ENCODE data around the gene MEIS3. TPM values are rescaled to one million over a fixed set of nuclear protein-coding genes. Genes with fewer than 3 reads are reported as not detected.
"Not testable (repeated sequence)": the region's sequence is repeated elsewhere in the genome, so short reads cannot be mapped to it uniquely, and the experiment has no call there.

The MEIS3 gene
- total RNA-seq, 1 experiment from 2014 or later, result 52.2 TPM

GRCh38 chr19:47416643-47416985, 2.7 kb downstream of the MEIS3 start:
- no peak for DNase-seq (ENCODE audit: low spot score)

- no peak for DNase-seq (ENCODE audit: low spot score)
Measured at GRCh38 chr19:47415953-47416642, 3.2 kb downstream of the MEIS3 start.

- no peak for DNase-seq (ENCODE audit: low spot score)
Measured at GRCh38 chr19:47414469-47414868, 4.9 kb downstream of the MEIS3 start.

GRCh38 chr19:47413941-47414340, 5.4 kb downstream of the MEIS3 start:
- DNase-seq (ENCODE audit: low spot score), result no peak

- not testable (repeated sequence) for DNase-seq (ENCODE audit: low spot score)
Measured at GRCh38 chr19:47411696-47412095, 7.6 kb downstream of the MEIS3 start.

- no peak for DNase-seq (ENCODE audit: low spot score)
Measured at GRCh38 chr19:47411101-47411500, 8.2 kb downstream of the MEIS3 start.

- DNase-seq (ENCODE audit: low spot score), result no peak
Measured at GRCh38 chr19:47408156-47408938, 11.0 kb downstream of the MEIS3 start.

- DNase-seq (ENCODE audit: low spot score), result no peak
Measured at GRCh38 chr19:47407417-47407774, 11.9 kb downstream of the MEIS3 start.

- DNase-seq (ENCODE audit: low spot score), result no peak
Measured at GRCh38 chr19:47406711-47407416, 12.5 kb downstream of the MEIS3 start.

GRCh38 chr19:47405854-47406417, 13.4 kb downstream of the MEIS3 start:
- no peak for DNase-seq (ENCODE audit: low spot score)

- DNase-seq (ENCODE audit: low spot score), result no peak
Measured at GRCh38 chr19:47405197-47405550, 14.2 kb downstream of the MEIS3 start.

GRCh38 chr19:47404334-47405196, 14.8 kb downstream of the MEIS3 start:
- DNase-seq (ENCODE audit: low spot score), result no peak

- no peak for DNase-seq (ENCODE audit: low spot score)
Measured at GRCh38 chr19:47402504-47402903, 16.8 kb downstream of the MEIS3 start.

GRCh38 chr19:47398707-47399597, 20.4 kb downstream of the MEIS3 start:
- no peak for DNase-seq (ENCODE audit: low spot score)

- DNase-seq (ENCODE audit: low spot score), result peak; percentile 52
Measured at GRCh38 chr19:47391510-47392223, 27.7 kb downstream of the MEIS3 start.

- DNase-seq (ENCODE audit: low spot score), result no peak
Measured at GRCh38 chr19:47390533-47391488, 28.5 kb downstream of the MEIS3 start.

- no peak for DNase-seq (ENCODE audit: low spot score)
Measured at GRCh38 chr19:47389150-47389556, 30.2 kb downstream of the MEIS3 start.

GRCh38 chr19:47388721-47389120, 30.6 kb downstream of the MEIS3 start:
- DNase-seq (ENCODE audit: low spot score), result not testable (repeated sequence)

GRCh38 chr19:47387623-47388022, 31.7 kb downstream of the MEIS3 start:
- DNase-seq (ENCODE audit: low spot score), result not testable (repeated sequence)

Measured in H4 (cell line).